ENCODE results near the gene SRGAP1.
"Not testable (repeated sequence)": the region's sequence is repeated elsewhere in the genome, so short reads cannot be mapped to it uniquely, and the experiment has no call there.

Gene SRGAP1

GRCh38 chr12:64027311-64027710 is 182.8 kb downstream of the SRGAP1 start:
- ATAC-seq (no peak), DNase-seq (no peak)
- Mint-ChIP-seq H3K4me1 (no peaks in the 10 kb centered on the region), H3K27ac (no peak overlapping the region), H3K9me3 (no peaks in the 10 kb centered on the region), H3K27me3 (no peaks in the 10 kb centered on the region), H3K4me3 (no peak overlapping the region)

- H3K27ac Mint-ChIP-seq, result no peak overlapping the region
- DNase-seq (no peak), ATAC-seq (no peak)
- no peaks in the 10 kb centered on the region for H3K27me3 Mint-ChIP-seq
- H3K4me1 Mint-ChIP-seq, result no peaks in the 10 kb centered on the region
- H3K4me3 Mint-ChIP-seq, result no peak overlapping the region
- no peaks in the 10 kb centered on the region for H3K9me3 Mint-ChIP-seq
Measured at GRCh38 chr12:64028541-64028940, 184.0 kb downstream of the SRGAP1 start.

- ATAC-seq (no peak), DNase-seq (no peak)
- Mint-ChIP-seq H3K4me1 (no peaks in the 10 kb centered on the region), H3K27me3 (no peaks in the 10 kb centered on the region), H3K9me3 (no peaks in the 10 kb centered on the region), H3K27ac (no peak overlapping the region), H3K4me3 (no peak overlapping the region)
Measured at GRCh38 chr12:64029013-64029857, 184.7 kb downstream of the SRGAP1 start.

- H3K27me3 Mint-ChIP-seq, result no peaks in the 10 kb centered on the region
- no peak overlapping the region for H3K4me3 Mint-ChIP-seq
- H3K27ac Mint-ChIP-seq, result no peak overlapping the region
- no peak for DNase-seq
- H3K4me1 Mint-ChIP-seq, result no peaks in the 10 kb centered on the region
- H3K9me3 Mint-ChIP-seq, result no peaks in the 10 kb centered on the region
- ATAC-seq, result no peak
Measured at GRCh38 chr12:64030155-64030554, 185.7 kb downstream of the SRGAP1 start.

- H3K27ac Mint-ChIP-seq, result peak overlapping the region in 1 of 2 donors; percentile 43
- not testable (repeated sequence) for H3K27me3 Mint-ChIP-seq, H3K4me1 Mint-ChIP-seq, DNase-seq, ATAC-seq, H3K9me3 Mint-ChIP-seq, H3K4me3 Mint-ChIP-seq
Measured at GRCh38 chr12:64034056-64034455, 189.6 kb downstream of the SRGAP1 start.

GRCh38 chr12:64034901-64035576 is 190.5 kb downstream of the SRGAP1 start:
- DNase-seq, result no peak
- Mint-ChIP-seq H3K27me3 (no peaks in the 10 kb centered on the region), H3K4me3 (no peak overlapping the region), H3K4me1 (no peaks in the 10 kb centered on the region), H3K9me3 (no peaks in the 10 kb centered on the region), H3K27ac (no peak overlapping the region)
- ATAC-seq, result no peak

- DNase-seq, result no peak
- ATAC-seq, result no peak
- H3K9me3 Mint-ChIP-seq, result no peaks in the 10 kb centered on the region
- H3K27me3 Mint-ChIP-seq, result no peaks in the 10 kb centered on the region
- no peak overlapping the region for H3K4me3 Mint-ChIP-seq
- no peak overlapping the region for H3K27ac Mint-ChIP-seq
- no peaks in the 10 kb centered on the region for H3K4me1 Mint-ChIP-seq
Measured at GRCh38 chr12:64036414-64036813, 191.9 kb downstream of the SRGAP1 start.

- H3K27me3 Mint-ChIP-seq, result no peaks in the 10 kb centered on the region
Measured at GRCh38 chr12:64039281-64039871, 194.9 kb downstream of the SRGAP1 start.

GRCh38 chr12:64042911-64043310 is 198.4 kb downstream of the SRGAP1 start:
- no peak overlapping the region for H3K27ac Mint-ChIP-seq
- DNase-seq (no peak), ATAC-seq (no peak)
- H3K4me1 Mint-ChIP-seq, result no peaks in the 10 kb centered on the region
- H3K4me3 Mint-ChIP-seq, result no peak overlapping the region
- H3K27me3 Mint-ChIP-seq, result peaks cover 8% of the 10 kb centered on the region
- H3K9me3 Mint-ChIP-seq, result no peaks in the 10 kb centered on the region

More at GRCh38 chr12:64039281-64039871, 194.9 kb downstream of the SRGAP1 start:
- no peak overlapping the region for H3K4me3 Mint-ChIP-seq
- ATAC-seq, result no peak
- H3K9me3 Mint-ChIP-seq, result no peaks in the 10 kb centered on the region
- no peak for DNase-seq
- no peak overlapping the region for H3K27ac Mint-ChIP-seq
- H3K4me1 Mint-ChIP-seq, result no peaks in the 10 kb centered on the region

- no peak overlapping the region for H3K4me3 Mint-ChIP-seq
- H3K9me3 Mint-ChIP-seq, result no peaks in the 10 kb centered on the region
Measured at GRCh38 chr12:64044191-64044590, 199.7 kb downstream of the SRGAP1 start.

GRCh38 chr12:64051057-64051456 is 206.6 kb downstream of the SRGAP1 start:
- ATAC-seq, result no peak
- no peaks in the 10 kb centered on the region for H3K9me3 Mint-ChIP-seq
- no peaks in the 10 kb centered on the region for H3K4me1 Mint-ChIP-seq

More at GRCh38 chr12:64044191-64044590, 199.7 kb downstream of the SRGAP1 start:
- peaks cover 8% of the 10 kb centered on the region for H3K27me3 Mint-ChIP-seq
- H3K27ac Mint-ChIP-seq, result no peak overlapping the region
- ATAC-seq, result no peak
- no peak for DNase-seq
- no peaks in the 10 kb centered on the region for H3K4me1 Mint-ChIP-seq

GRCh38 chr12:64053117-64053516 is 208.6 kb downstream of the SRGAP1 start:
- Mint-ChIP-seq H3K4me3 (no peak overlapping the region), H3K4me1 (no peaks in the 10 kb centered on the region), H3K27ac (no peak overlapping the region), H3K27me3 (peaks cover 18% of the 10 kb centered on the region), H3K9me3 (no peaks in the 10 kb centered on the region)
- ATAC-seq, result no peak
- DNase-seq, result no peak

More at GRCh38 chr12:64051057-64051456, 206.6 kb downstream of the SRGAP1 start:
- H3K4me3 Mint-ChIP-seq, result no peak overlapping the region
- no peak for DNase-seq
- H3K27ac Mint-ChIP-seq, result no peak overlapping the region
- H3K27me3 Mint-ChIP-seq, result peaks cover 23% of the 10 kb centered on the region

- H3K4me1 Mint-ChIP-seq, result no peaks in the 10 kb centered on the region
- no peak for ATAC-seq
- H3K4me3 Mint-ChIP-seq, result no peak overlapping the region
- no peak overlapping the region for H3K27ac Mint-ChIP-seq
- H3K9me3 Mint-ChIP-seq, result no peaks in the 10 kb centered on the region
- H3K27me3 Mint-ChIP-seq, result peaks cover 18% of the 10 kb centered on the region
- DNase-seq, result no peak
Measured at GRCh38 chr12:64054079-64054520, 209.6 kb downstream of the SRGAP1 start.

- Mint-ChIP-seq H3K4me3 (no peak overlapping the region), H3K27me3 (peaks cover 6% of the 10 kb centered on the region), H3K27ac (no peak overlapping the region), H3K4me1 (no peaks in the 10 kb centered on the region), H3K9me3 (no peaks in the 10 kb centered on the region)
- DNase-seq (no peak), ATAC-seq (no peak)
Measured at GRCh38 chr12:64056741-64057140, 212.2 kb downstream of the SRGAP1 start.

GRCh38 chr12:64057706-64058105 is 213.2 kb downstream of the SRGAP1 start:
- Mint-ChIP-seq H3K4me3 (no peak overlapping the region), H3K4me1 (no peaks in the 10 kb centered on the region), H3K27ac (no peak overlapping the region), H3K9me3 (no peaks in the 10 kb centered on the region), H3K27me3 (peaks cover 6% of the 10 kb centered on the region)
- ATAC-seq (no peak), DNase-seq (no peak)

Data from stimulated activated naive CD8-positive, alpha-beta T cell treated with anti-CD3 and anti-CD28 coated beads, Interleukin-15, amount 100 ng/mL, for 72 hours (primary cell).